GM19438 (cell line): ENCODE results near the gene ATG9B.

Source experiments
- ATAC-seq: cut with Tn5 transposase; IDR thresholded peaks from one replicate; pipeline ENCODE4 v1.9.1; 2021; ENCODE audit warnings: low read depth; ENCODE audit not compliant: unreplicated experiment

The ATG9B gene, protein sequence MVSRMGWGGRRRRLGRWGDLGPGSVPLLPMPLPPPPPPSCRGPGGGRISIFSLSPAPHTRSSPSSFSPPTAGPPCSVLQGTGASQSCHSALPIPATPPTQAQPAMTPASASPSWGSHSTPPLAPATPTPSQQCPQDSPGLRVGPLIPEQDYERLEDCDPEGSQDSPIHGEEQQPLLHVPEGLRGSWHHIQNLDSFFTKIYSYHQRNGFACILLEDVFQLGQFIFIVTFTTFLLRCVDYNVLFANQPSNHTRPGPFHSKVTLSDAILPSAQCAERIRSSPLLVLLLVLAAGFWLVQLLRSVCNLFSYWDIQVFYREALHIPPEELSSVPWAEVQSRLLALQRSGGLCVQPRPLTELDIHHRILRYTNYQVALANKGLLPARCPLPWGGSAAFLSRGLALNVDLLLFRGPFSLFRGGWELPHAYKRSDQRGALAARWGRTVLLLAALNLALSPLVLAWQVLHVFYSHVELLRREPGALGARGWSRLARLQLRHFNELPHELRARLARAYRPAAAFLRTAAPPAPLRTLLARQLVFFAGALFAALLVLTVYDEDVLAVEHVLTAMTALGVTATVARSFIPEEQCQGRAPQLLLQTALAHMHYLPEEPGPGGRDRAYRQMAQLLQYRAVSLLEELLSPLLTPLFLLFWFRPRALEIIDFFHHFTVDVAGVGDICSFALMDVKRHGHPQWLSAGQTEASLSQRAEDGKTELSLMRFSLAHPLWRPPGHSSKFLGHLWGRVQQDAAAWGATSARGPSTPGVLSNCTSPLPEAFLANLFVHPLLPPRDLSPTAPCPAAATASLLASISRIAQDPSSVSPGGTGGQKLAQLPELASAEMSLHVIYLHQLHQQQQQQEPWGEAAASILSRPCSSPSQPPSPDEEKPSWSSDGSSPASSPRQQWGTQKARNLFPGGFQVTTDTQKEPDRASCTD

DNA sequence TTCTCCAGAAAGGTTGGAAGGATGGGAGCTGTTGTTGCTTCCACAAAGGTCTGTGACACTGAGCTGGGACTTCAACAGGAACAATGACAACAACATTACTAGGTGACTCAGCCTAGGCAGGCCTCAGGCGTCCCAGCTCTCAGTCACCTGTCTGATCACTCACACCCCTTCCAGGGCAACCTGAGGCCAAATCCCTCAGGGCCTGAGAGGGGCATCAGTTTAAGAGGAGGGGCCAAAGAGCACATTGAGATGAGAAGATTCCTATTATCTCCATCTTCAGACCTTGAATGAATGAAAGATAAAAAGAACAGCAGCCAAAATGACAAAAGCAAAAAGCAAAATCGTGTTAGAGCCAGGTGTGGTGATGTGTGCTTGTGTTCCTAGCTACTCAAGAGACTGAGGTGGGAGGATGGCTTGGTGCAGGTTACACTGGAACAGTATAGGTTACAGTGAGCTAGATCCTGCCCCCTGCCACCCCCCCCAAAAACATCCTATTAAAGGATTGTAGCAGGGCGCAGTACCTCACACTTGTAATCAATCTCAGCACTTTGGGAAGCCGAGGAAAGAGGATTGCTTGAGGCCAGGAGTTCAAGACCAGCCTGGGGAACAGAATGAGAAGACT lies at the start of gene ATG9B:
ATG9B (minus strand) TSS at position 60 of the 622 bp plus-strand sequence. CDS start 71 bp downstream, outside the sequence.
- ATAC-seq = no peak

DNA sequence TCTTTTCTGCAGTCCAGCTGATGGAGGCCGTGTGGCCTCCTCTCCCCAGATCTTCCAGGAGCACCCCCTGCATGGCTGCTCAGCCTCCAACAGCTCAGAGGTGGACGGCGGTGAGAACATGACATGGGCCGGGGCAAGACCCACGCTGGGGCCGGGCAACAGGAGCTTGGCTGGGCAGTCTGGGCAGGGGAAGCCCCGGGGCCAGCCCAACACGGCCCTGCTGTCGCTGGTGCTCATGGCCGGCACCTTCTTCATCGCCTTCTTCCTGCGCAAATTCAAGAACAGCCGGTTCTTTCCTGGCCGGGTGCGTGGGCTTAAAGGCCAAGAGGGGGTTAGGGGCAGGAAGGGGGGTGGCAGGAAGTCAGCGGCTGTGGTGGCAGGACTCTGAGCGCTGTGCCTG lies 49.7 kb upstream of the ATG9B start:
- ATAC-seq = no peak

DNA sequence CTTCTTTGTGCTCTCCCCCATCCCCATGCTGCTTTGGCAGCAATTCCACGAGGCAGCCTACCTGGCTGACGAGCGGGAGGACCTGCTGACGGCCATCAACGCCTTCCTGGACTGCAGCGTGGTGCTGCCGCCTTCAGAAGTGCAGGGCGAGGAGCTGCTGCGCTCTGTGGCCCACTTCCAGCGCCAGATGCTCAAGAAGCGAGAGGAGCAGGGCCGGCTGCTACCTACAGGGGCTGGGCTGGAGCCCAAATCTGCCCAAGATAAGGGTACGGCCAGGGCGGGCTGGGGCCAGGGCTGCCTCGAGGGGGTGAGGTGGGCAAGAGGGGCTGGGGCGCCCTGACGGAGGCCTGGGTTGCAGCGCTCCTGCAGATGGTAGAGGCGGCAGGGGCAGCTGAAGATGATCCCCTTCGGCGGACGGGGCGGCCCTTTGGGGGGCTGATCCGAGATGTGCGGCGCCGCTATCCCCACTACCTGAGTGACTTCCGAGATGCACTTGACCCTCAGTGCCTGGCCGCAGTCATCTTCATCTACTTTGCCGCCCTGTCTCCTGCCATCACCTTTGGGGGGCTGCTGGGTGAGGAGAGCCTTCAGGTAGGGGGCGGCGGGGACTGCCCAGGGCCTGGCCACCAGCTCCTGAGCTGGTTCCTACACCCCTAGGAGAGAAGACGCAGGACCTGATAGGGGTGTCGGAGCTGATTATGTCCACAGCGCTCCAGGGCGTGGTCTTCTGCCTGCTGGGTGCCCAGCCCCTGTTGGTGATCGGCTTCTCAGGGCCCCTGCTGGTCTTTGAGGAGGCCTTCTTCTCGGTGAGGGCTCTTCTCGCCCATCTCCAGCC lies 47.0 kb upstream of the ATG9B start:
- ATAC-seq = no peak

DNA sequence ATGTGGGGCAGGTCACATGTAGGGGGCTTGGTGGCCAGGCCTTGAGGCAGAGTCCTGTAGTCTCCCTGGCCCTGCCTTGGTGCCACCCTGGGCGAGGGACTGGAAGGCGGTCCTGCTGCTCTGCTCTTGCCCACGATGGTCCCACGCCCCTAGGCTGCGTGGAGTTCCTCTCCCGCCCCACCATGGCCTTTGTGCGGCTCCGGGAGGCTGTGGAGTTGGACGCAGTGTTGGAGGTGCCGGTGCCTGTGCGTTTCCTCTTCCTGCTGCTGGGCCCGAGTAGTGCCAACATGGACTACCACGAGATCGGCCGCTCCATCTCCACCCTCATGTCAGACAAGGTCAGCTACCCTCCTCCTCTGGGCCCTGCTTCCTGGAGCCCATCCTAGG lies 46.3 kb upstream of the ATG9B start:
- no peak for ATAC-seq

DNA sequence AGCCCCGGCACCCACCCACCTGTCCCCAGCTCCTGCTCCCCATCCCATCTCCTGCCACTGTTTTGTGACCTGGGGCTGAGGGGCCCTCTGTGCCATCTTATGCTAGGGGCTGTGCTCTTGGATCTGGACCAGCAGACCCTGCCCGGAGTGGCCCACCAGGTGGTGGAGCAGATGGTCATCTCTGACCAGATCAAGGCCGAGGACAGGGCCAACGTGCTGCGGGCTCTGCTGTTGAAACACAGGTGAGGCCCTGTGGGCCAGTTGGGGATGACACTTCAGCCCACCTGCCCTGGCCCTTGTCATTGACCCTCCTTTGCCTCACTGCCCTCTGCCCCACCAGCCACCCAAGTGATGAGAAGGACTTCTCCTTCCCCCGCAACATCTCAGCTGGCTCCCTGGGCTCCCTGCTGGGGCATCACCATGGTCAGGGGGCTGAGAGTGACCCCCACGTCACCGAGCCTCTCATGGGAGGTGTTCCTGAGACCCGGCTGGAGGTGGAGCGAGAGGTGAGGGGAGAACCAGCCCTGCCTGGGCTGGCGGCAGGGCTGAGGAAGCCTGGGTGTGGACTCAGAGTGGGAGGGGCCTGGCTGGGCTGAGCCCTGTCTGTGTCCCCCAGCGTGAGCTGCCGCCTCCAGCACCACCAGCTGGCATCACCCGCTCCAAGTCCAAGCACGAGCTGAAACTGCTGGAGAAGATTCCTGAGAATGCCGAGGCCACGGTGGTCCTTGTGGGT lies 45.7 kb upstream of the ATG9B start:
- no peak for ATAC-seq

DNA sequence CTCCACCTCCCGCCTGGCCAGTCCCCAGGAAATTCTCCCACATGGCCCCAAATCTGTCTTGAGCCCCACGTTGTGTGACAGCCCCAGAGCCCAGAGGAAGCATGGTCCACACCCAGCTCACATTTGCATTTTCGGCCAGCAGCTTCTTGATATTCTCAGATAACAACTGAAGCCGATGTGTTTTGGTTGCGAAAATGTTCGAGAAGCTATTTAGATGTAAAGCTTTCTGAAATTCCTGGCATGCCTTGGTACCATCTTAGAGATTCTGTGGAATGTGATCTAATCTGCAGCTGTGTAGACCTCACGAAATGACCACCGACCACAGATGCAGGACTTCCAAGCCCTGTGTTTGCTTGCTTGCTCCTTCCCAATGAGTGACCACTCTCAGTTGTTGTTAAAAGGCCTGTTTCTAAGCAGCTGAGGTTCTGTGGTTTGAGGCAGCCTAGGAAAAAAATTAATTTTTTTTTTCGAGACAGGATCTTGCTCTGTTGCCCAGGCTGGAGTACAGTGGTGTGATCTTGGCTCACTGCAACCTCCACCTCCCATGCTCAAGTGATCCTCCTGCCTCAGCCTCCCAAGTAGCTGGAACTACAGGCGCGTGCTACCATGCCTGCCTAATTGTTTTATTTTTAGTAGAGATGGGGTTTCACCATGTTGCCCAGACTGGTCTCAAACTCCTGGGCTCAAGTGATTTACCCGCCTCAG lies 43.9 kb upstream of the ATG9B start:
- ATAC-seq = no peak

DNA sequence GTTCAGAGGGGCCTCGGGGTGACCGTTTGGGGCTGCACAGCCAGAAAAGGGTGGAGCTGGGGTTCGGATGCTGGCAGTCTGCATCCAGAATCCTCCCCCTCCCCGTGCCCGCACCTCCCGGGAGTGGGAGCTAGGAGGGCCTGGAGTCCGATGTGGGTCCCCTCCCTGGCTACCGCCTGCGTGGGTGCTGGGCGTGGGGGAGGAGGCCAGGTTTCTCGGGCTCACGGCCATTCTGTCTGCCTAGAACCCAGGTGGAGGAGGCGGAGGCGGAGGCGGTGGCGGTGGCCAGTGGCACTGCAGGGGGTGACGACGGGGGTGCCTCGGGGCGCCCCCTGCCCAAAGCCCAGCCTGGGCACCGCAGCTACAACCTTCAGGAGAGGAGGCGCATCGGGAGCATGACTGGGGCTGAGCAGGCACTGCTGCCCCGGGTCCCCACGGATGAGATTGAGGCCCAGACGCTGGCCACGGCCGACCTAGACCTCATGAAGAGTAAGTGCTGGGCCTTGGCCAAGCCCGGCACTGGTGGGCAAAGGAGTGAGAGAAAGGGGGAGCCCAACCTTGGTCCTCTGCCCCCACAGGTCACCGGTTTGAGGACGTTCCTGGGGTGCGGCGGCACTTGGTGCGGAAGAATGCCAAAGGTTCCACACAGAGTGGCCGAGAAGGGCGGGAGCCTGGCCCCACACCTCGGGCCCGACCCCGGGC lies 42.1 kb upstream of the ATG9B start:
- no peak for ATAC-seq

DNA sequence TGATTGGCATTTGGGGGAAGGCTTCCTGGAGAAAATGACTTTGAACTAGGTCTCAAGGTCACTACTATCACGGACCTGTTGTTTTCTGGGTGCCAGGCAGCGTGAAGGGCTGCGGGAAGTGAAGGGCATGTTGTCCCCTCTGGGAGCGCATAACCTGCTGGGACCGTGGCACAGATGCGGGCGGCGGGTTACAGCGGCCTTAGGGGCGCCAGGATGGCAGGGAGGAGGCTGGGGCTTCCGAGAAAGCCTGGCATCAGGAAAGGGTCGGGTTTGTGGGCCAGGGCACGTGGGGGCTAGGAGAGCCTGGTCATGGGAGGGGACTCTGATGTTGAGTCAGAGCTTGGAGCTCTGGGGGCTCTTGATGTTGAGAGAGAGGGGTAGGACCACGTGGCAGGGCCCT lies 41.2 kb upstream of the ATG9B start:
- no peak for ATAC-seq

DNA sequence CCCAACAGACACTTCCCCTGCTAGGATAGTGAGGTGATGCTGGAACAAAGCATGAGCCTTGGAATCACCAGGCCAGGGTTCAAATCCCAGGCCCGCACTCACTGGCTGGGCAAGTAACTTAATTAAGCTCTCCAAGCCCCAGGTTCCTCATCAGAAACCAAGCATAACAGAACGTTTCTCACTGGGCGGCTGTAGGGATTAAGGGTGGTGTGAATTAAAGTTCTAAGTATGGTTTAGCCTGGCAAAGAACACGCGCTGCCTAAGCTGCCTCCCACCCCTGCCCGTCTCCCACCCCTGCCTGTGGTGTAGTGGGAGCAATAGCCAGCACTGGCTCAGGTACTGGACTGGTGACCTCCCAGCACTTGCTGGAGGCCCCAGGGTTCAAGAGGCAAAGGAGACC lies 40.7 kb upstream of the ATG9B start:
- ATAC-seq = no peak

DNA sequence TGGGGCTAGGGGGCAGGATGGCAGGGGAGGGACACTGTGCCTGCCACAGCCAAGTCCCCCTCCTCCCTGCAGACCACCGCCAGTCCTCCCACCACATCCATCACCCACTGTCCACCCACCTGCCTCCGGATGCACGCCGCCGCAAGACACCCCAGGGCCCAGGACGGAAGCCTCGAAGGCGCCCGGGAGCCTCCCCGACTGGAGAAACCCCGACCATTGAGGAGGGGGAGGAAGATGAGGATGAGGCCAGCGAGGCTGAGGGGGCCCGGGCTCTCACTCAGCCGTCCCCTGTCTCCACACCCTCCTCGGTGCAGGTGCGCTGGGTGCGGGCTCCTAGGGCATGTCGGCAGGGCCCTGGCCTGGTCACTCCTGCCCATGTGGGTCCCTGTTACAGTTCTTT lies 40.2 kb upstream of the ATG9B start:
- no peak for ATAC-seq

DNA sequence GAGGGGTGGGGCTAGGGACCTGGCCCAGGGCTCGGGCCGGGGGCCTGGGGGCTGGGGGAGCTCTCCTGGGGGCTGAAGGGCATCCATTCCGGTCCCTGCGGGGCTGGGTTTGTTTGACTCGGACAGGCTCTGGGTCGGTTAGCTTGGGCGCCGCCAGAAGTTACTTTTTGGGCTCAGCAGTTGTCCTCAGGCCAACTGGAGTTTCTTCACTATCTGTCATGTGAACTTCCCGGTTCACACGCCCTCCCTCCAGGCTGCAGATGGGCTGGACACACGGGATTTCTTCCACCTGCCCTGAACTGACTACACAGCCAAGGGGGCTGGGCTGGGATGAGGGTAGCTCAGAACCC lies 38.9 kb upstream of the ATG9B start:
- ATAC-seq = no peak

DNA sequence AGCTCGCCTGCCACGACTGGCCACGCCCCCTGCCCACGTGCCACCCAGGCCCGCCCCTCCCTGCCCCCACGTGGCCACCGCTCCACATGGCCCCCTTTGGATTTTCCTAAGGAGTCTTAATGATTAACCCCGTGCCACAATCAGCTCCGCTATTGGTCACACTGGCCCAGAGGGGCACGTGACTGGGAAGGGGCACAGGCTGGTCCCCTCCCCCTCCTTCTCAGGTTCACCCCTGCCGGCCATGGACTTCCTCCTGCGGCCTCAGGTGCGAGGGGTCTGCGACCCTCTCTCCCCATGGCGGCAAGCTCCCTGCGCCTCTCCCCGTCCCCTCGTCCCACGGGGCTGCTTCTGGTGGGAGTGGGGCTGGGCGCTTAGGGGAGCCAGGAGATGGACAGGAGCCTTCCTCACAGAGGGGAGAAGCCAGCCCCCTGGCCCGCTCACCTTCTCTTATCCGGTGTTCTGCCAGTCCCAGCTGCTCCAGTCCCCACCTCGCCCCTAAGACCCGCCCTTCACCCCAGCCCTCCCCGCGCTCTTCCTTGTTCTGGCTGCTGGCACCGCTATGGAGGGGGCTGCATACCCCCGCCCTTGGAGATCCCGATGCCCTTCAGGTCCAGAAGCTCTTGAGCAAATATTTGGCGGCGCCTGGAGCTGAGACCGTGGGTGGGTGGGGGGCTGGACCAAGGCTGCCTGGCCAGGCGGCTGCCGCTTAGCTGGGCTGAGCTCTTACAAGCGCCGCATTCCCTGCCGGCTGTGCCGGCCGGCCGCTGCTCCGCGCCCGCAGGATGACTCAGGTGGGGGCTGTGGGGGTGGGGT lies 38.3 kb upstream of the ATG9B start:
- ATAC-seq = no peak

DNA sequence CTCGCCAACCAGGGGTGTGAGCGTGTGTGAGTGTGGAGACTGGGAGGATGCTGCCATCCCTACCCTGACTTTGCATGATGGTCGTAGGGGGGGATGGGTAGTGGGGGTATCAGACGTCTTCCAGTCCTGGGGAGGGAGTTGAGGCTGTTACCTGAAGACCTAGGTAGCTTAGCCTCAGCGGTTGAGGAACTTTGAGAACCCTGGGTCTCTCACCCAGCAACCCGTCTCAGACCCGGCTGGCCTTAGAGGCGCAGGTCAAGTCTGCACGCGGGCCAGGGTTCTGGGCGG lies 37.8 kb upstream of the ATG9B start:
- no peak for ATAC-seq

DNA sequence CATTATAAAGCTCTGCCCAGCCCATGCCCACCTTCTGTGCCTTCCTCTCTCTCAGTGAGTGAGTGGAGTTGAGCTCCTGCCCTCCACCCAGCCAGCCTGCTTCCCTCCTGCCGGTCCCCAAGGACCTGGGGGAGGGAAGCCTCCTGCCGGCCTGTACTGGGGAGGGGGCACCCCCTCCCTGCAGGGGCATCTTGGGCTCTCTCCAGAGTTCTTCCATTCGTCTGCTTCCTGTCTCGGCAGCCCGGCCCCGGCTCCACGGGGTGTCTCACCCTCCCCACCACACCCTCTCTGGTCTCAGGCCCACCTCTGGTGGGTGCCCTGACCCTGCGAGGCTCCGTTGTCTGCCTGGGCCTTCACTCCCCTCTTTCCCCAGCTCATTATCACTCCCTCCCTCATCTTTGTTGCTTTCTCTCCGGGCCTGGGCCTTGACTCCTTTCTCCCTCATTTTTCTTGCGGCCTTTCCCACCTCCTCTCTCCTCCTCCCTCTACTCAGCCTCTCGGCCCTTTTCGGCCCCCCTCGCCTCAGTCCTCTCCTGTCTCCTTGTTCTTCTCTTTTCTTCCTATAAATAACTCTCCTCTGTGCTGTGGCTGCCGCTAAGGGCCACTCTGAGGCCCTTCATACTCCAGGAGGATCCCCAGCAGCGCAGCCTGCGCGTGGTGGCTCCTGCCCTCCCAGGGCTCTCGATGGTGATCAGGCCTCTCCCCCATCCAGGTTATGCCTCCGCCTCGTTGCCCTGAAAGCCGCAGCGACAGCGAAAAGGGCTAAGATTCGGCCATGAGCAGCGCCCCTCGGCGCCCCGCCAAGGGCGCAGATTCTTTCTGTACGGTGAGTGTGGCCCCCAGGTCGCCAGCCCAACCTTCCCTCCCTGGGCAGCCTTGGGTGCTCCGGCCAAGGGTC lies 37.2 kb upstream of the ATG9B start:
- no peak for ATAC-seq

DNA sequence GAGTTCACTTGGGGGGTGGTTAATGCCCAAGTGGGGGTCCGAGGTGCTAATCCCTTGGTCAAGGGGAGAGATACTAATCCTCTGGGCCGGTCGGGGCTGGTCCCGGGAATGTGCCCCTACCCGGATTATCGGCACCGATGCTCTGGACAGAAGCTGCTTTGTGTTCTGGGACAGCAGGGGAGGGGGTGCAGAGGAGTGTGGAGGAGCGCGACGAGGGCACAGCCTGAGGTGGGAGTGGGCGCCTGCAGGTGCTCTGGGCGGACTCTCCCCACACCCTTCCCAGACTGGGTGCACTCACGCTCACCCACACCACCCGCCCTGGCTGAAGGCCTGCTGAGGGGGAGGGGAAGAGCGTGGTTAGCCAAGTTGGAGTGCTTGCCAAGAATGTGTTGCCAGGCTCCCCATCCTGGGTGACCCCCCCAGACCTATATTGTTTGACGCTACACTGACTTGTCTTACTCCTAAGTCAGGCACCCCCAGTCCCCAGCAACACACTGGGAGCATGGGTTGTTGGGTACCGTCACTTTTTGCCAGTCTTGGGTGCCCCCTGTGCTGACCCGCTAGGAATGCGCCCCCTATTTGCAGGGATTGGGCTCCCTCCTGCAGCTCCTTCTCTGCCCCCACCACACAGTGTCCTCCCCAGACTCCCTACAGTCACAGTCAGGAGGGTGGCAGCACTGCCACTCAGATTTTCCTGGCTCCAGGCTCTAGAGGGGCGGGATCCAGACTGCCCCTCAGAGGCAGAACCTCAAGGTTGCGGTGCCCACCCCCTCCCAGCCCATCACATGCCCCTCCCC lies 36.3 kb upstream of the ATG9B start:
- ATAC-seq = no peak

DNA sequence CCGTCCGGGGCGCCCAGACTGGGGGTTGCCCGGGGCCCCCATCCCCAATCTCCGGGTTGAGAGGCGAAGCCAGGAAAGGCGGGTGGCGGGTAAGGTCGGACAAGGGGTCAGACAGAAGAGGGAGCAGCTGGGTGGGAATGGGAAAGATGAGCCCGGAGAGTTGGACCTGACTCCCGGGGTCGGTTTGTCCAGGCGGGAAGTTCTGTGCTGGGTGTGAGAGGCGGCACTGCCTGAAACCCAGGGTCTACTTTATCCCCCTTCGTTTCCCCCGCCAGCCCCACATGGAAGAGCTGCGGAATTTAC lies 35.8 kb upstream of the ATG9B start:
- ATAC-seq = no peak
